GM12801 (cell line): Measurements from ENCODE around the gene PHF2.

ENCODE experiments used
- TF ChIP-seq, protein P1 (sequence below): IDR thresholded peaks from one replicate; pipeline ENCODE4 v1.5.1; 2011; ENCODE audit warnings: control low read depth; ENCODE audit not compliant: insufficient read length; ENCODE audit errors: extremely low read depth

The PHF2 gene

GRCh38 chr9:93671020-93671338, 94.6 kb downstream of the PHF2 start:
- TF ChIP-seq, protein P1, sequence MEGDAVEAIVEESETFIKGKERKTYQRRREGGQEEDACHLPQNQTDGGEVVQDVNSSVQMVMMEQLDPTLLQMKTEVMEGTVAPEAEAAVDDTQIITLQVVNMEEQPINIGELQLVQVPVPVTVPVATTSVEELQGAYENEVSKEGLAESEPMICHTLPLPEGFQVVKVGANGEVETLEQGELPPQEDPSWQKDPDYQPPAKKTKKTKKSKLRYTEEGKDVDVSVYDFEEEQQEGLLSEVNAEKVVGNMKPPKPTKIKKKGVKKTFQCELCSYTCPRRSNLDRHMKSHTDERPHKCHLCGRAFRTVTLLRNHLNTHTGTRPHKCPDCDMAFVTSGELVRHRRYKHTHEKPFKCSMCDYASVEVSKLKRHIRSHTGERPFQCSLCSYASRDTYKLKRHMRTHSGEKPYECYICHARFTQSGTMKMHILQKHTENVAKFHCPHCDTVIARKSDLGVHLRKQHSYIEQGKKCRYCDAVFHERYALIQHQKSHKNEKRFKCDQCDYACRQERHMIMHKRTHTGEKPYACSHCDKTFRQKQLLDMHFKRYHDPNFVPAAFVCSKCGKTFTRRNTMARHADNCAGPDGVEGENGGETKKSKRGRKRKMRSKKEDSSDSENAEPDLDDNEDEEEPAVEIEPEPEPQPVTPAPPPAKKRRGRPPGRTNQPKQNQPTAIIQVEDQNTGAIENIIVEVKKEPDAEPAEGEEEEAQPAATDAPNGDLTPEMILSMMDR = no peak

GRCh38 chr9:93673021-93673838, 96.8 kb downstream of the PHF2 start:
- TF ChIP-seq, protein P1 = no peak

DNA sequence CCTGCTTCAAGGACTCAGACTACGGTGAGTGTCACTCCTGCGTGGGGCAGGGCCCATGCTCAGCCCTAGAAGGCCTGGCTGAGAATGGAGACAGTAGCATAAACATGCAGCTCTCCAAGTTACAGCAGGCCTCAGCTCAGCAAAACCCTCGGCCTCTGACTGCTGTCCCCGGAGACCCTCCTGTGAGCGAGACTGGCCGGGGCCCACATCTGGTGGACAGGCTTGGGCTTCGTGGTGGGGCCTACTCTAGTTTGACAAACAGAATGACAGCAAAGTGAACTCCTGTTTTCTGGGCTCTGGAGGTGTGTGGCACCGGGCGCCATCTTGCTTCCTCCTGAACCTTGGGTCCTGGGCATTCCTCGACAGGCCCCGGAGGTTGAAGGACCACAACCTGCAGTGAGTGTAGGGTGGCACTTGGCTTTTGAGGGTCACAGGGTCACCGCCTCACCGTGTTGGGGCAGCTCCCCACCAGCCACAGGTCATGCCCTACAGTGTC, 97.5 kb downstream of the PHF2 start:
- TF ChIP-seq, protein P1 = no peak

DNA sequence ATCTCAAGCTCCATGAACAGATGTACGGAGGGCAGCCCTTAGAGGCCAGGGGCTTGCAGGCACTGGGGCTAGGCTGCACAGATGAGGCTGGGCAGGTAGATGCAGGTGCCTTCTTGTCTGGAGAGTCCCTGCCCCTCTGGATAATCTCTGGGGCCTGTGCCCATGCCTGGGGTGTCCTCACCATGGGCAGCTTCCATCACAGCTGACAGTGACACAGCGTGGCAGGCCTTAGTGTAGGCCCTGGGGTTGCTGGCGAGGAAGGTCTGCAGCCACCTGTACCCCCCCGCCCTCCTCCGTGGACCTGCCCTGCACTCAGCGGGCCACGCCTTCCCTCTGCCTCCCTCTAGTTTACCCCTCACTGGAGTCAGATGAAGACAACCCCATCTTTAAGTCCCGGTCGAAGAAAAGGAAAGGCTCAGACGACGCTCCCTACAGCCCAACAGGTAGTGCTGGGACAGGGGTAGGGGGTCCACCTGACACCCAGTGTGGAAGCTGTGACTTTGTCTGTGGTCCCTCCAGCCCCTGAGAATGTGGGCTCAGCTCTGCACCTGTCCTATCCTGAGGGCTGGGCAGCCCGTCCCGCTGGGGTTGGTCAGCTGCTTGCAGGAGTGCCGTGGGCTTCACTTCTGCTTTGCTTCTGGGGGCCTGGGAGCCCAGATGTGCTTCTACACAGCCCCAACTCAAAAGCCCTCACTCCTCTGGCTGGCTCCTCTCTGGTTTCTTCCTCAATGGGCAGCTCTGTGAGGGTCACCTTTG, 98.4 kb downstream of the PHF2 start:
- TF ChIP-seq, protein P1 = no peak

DNA sequence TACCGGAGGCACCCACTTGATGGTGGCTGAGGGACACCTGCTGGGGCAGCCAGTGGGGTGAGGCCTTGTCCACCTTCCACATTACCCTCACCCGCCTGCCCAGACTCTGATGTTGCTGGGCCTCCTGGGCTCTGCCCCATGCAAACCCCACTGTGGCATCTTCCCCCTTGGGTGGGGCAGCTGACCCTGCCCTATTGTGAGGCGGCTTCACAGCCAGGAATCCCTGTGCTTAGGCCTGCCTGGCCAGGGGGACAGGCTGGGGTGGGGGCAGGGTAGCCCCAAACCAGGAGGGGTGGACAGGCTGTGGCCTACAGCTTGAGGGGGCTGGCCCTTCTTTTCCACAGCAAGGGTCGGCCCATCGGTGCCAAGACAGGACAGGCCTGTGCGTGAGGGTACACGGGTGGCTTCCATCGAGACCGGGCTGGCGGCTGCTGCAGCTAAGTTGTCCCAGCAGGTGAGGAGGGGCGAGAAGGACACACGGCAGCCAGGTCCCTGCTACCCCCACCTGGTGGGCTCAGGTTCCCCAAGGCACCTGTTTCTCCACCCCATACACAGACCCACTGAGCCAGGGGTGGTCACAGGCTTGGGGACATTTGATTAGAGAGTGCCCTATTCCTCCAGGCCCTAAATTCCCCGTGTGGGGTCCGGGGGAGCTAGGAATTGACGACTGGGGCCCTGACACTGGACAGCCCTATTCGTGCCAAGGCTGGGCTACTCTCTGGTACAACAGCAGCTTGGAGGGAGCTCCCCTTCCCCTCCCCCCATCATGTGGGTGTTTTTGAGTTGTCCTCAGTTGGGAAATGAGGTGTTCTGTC, 99.2 kb downstream of the PHF2 start:
- TF ChIP-seq, protein P1 = no peak

DNA sequence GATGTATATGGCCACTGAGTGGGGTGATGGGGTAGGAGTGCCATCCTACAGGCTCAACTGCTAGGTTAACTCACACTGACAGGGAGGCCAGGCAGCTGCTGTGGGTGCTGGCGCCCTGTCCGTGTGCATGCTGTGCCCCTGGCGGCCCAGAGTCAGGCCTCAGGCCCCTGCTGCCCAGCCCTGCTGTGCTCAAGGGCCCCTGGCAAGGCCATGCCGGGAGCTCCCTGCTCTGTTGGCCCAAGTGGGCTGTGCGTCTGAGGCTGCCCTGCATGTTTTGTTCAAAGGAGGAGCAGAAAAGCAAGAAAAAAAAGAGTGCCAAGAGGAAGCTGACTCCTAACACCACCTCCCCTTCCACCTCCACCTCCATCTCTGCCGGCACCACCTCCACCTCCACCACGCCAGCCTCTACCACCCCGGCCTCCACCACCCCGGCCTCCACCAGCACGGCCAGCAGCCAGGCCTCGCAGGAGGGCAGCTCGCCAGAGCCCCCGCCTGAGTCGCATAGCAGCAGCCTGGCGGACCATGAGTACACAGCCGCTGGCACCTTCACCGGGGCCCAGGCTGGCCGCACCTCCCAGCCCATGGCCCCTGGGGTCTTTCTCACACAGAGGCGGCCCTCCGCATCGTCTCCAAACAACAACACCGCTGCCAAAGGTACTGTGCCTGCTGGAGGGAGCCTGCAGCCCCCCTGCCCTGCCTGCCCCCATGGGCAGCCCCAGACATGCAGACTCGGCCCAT, 100.1 kb downstream of the PHF2 start:
- TF ChIP-seq, protein P1 = no peak
